ENCODE results near the gene USP34. TPM values are rescaled to one million over a fixed set of nuclear protein-coding genes. Genes with fewer than 3 reads are reported as not detected.

Gene USP34
- total and polyA plus RNA-seq, 2 experiments from 2014 or later = 81.8 to 157 TPM

GRCh38 chr2:61512768-61513398 lies 42.0 kb upstream of the USP34 start (continued):
- no peak for TF ChIP-seq REST (IDR thresholded peaks at IDR 0.05; ENCODE audit: unreplicated experiment)
- TF ChIP-seq CREB1 (CRISPR knock-in tag; IDR thresholded peaks at IDR 0.05; ENCODE audit: low read depth) = no peak
- TF ChIP-seq ZNF462 (CRISPR knock-in tag; IDR thresholded peaks at IDR 0.05) = no peak
- TF ChIP-seq EZH2phosphoT487 (IDR thresholded peaks at IDR 0.05; ENCODE audit: unreplicated experiment) = no peak
